ENCODE data around the gene TSHZ1.
A peak's percentile ranks its signal among the peaks of the same experiment; 100 is the strongest.

The TSHZ1 gene

GRCh38 chr18:75208155-75208835 is 2.3 kb upstream of the TSHZ1 start:
- DNase-seq (ENCODE audit: low read depth) = no peak

DNA sequence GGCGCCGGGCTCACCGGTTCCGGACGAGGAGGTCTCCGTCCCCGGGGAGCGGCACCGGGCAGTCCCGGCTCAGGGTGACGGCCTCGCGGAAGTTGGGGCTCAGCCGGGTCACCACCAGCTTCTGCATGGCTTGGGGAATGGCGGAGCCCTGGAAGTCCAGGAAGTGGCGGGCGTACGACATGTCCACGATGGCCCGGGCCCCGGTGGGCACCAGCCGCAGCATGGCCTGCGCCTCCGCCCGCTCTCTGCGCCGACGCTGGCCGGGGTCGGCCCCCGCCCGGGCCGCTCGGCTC is 1.8 kb upstream of the TSHZ1 start:
- DNase-seq (ENCODE audit: low read depth) = no peak

GRCh38 chr18:75209129-75209950 is 1.3 kb upstream of the TSHZ1 start, which contains the start of gene PTGR3:
Gene PTGR3, minus strand, starts transcription at chr18:75209139. Its CDS starts 81 bp downstream, at chr18:75209058.
- DNase-seq (ENCODE audit: low read depth) = no peak

- DNase-seq (ENCODE audit: low read depth) = no peak
These were observed 692 bp upstream of the TSHZ1 start for GRCh38 chr18:75209951-75210258.

DNA sequence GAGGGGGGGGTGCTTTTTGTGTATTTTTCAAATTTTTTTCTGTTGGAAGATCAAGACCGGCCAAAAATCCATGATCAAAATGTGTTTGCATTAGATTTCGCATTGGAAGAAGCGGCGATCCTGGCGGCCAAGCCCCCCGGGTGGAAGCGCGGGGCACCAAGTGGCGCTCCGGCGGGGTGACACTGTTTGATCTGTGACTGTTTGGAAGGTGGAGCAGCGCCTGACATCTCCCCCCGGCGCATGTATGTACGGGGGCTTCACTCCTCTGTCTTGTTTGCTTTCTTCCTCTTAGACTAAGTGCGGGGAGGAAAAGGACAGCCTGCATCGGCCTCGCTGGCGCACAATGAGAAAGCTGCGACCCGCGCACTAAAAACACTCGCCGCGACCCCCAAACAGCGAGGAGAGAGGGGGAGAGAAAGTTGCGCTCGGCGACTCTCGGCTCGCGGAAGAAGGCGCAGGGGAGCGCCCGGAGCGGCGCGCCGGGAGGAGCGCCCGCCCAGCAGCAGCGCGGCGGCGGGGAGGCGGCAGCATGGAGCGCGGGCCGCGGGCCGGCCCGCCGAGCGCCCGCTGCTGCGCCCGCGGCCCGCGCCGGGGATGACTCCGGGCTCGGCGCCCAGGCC is 515 bp downstream of the TSHZ1 start:
- no peak for DNase-seq (ENCODE audit: low read depth)

- DNase-seq (ENCODE audit: low read depth) = no peak
These were observed 992 bp downstream of the TSHZ1 start for GRCh38 chr18:75211626-75211952.

GRCh38 chr18:75211953-75212750 is 1.6 kb downstream of the TSHZ1 start:
- no peak for DNase-seq (ENCODE audit: low read depth)

- DNase-seq (ENCODE audit: low read depth) = no peak
These were observed 2.1 kb downstream of the TSHZ1 start for GRCh38 chr18:75212751-75213090.

- DNase-seq (ENCODE audit: low read depth) = peak; percentile 86
These were observed 3.2 kb downstream of the TSHZ1 start for GRCh38 chr18:75213611-75214331.

DNA sequence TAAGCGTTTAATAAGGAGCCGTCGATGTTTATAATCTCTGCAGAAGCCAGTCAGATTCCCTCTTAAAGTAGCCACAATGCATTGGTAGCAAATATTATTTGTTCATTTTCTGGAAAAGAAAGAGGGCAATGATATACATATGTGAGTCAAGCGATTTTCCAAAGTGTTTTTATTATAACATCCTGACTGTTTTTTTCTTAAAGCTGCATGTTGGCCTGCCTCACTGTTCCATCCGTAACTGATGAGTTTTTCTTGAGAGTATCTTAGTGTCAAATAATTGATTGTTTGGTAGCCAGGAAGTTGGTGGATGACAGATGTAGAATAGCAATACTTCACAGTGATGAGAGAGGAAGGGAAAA is 3.7 kb downstream of the TSHZ1 start:
- no peak for DNase-seq (ENCODE audit: low read depth)

DNA sequence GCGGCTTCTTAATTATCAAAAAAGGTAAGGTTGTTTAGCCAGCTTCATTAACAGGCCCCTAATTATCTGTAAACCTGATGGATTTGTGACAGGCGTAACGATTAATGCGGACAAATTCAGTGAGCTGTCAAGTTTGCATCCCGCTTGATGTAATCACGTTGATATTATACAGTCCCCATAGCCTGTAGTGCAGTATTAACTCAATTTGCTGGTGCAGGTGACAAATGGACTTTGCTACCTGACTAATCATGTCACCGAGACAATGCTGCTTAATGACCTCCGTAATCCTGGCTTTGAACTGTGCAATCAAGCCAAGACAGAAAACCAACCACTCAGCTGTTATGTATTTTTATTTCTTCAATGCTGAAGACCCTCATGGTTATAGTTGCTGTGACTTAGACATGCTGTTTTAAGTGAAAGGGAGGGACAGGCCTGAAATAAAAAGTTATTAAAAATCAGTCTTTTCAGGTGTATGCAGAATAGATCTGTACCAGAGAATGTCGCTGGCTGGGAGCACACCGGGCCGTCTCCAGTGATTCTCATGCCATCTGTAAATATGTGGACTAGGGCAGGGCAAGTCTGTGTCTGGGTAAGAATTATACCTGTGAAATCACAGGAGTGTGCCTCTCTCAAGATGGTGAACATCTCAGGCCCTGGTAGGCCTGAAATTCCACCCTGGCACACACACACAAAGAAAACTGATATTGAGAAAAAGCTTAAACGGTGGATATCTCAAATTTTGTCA is 4.3 kb downstream of the TSHZ1 start:
- DNase-seq (ENCODE audit: low read depth) = no peak

DNA sequence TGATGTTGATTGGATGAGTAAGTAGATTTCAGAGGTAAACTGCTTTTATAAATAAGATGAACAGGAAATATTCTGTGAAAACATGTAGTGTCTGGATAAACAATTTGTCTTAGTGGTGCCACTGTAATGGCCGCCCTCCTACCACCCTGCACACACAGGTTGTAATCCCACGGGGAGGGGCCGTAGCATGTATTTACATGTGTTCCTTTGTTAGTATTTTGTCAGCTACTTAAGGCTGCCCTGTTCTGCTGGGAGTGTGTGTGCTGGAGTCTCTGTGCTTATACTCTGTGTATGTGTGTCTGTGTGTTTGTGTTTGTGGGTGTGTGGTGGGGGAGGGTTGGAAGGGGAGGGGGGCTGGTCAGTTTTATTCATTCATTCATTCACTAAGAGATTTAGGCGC is 5.1 kb downstream of the TSHZ1 start:
- DNase-seq (ENCODE audit: low read depth) = no peak

DNA sequence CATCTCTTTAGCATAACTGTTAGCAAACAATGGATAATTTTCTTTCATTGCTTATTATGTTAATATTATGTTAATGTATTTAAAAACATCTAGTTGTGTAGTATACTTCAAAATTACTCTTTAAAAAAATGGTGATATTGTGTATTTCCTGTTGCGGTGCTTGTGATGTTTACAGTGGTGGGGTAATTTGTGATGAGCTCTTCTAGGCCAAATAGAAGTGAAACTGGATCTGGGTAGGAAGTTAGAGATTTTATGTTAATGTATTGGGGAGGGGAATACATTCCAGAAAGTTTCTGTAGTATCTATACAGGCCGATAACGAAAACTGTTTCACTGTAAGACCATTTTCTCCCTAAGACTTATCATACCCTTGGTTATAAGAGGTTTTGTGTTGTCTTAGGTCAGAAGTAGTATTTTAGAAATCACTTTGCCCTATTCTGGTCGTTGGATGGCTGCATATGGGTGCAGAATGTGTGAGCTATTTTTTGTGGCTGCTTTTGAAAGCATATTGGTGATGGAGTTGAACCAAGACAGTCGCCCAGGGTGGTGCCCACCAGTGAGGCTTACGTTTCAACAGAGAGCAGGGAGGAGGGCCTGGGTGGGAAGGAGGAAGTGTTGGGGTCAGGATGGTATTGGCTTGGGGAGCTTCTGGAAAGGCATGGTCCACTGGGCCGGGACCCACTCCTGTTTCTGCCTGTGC is 5.8 kb downstream of the TSHZ1 start:
- no peak for DNase-seq (ENCODE audit: low read depth)

- DNase-seq (ENCODE audit: low read depth) = no peak
These were observed 6.5 kb downstream of the TSHZ1 start for GRCh38 chr18:75216911-75217689.

DNA sequence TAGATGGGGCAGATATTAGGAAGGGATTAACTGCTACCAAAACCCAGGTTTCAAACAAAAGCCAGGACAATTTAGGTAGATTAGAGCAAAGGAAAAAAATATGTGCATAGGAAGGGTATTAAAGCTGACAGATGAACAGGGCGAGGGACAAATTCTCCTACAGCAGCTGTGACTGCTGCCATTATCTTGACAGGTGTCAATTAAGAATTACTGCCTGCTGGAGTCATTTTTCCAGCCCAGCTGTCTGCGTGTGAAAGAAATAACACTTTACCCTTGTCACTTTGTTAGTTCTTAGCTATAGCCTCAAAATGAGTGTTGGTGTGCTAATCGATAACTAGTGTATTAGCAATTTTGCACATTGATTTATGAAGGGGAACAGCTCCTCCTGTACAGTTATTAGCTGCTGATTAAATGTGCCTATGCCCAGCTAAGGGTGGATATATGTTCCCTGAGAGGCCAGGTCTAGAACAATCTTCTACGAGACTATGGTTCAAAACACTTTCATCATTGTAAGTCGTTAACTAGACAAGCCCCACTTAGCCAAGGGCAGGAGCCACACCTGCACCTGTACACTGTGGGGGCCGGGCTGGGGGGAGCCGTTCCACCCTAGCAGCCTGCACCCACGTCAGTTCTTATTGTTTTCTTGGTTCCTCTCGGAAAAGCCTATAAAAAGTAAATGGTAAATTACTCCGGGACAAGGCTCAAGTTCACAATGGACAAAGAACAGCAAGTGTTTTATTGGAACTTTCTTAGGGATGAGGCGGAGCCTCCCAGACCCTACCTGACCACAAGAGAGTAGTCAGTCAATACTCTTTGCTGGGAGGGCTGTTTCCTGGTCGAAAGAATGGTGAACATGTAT is 7.7 kb downstream of the TSHZ1 start:
- no peak for DNase-seq (ENCODE audit: low read depth)

DNA sequence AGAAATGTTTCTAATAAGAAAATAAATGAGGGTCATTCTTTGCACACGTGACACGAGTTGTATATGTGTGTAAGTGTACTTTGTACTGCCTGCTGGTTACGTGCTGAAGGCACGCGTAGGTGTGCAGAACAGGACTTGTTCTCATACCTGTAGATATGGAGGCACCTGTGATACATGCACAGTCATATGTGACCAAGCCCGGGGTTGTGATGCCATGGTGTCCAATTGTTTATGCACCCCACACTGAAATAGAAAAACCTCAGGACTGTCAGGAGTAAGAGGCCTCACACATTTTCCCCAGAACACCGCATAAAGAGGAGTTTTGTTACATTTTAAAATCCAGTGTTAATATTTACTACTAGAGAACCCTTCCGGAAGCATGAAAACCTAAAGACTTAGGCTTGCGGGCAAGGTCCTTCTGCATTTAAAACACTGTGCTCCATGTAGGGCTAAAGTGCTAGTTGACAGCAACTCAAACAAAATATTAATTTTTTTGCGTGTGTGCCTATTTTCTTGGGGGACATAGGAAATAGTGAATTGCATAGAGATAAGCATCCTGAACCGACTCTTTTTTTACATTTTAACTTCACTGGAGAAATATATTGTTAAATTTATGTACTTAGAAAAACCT is 9.3 kb downstream of the TSHZ1 start:
- no peak for DNase-seq (ENCODE audit: low read depth)

GRCh38 chr18:75220551-75221355 is 10.2 kb downstream of the TSHZ1 start:
- DNase-seq (ENCODE audit: low read depth) = no peak

GRCh38 chr18:75221397-75221796 is 10.8 kb downstream of the TSHZ1 start:
- DNase-seq (ENCODE audit: low read depth) = no peak

All from GM04503 (cell line).